Pancreas (tissue), 10 donors: ENCODE measurements around the gene WBP4. TPM values are rescaled to one million over a fixed set of nuclear protein-coding genes. Genes with fewer than 3 reads are reported as not detected.
"Not testable (repeated sequence)": the region's sequence is repeated elsewhere in the genome, so short reads cannot be mapped to it uniquely, and the experiment has no call there.

Experiments used
- ATAC-seq, 4 donors: fragments of 200-7000 bp; cut with Tn5 transposase; one replicate each; pipeline versions ENCODE4 v1.8.0 to v1.9.1; 2020; ENCODE audit warnings: mild to moderate bottlenecking in 4 of 4, moderate library complexity in 4 of 4
- DNase-seq, 6 donors: peaks; one replicate each; pipeline ENCODE4 v3.0.0-alpha.2; 2020
- FAIRE-seq: peaks from 2 replicates; lab custom pipeline; 2012; peaks lifted over from hg19 to GRCh38; lab: Jason Lieb, UNC
- H3K27ac ChIP-seq, 4 donors: fragments of 200-600 bp; sonication (generic); 1 replicate in 3 of 4; 2 replicates in 1 of 4; pipeline versions ENCODE4 v1.5.0 to v1.8.0; 2020
- H3K27me3 ChIP-seq, 4 donors: fragments of 200-600 bp; one replicate each; pipeline ENCODE4 v1.8.0; 2021
- H3K36me3 ChIP-seq, 3 donors: fragments of 200-600 bp; sonication (generic) in 1 of 3; one replicate each; pipeline versions ENCODE4 v1.5.0 to v1.8.0; 2020 to 2021
- H3K4me1 ChIP-seq, 3 donors: fragments of 200-600 bp; one replicate each; pipeline ENCODE4 v1.8.0; 2021
- H3K4me3 ChIP-seq, 4 donors: fragments of 200-600 bp; sonication (generic) in 2 of 4; one replicate each; pipeline versions ENCODE4 v1.5.0 to v1.8.0; 2020 to 2021
- H3K9me3 ChIP-seq, 4 donors: fragments of 200-600 bp; one replicate each; pipeline ENCODE4 v1.8.0; 2021
- WGBS, 2 donors: extraction: QIAGEN DNeasy Blood & Tissue Kit; methylation state at CpG; one replicate each; pipeline ENCODE4 v1.1.7; 2013; 5-methylcytosine and 5-hydroxymethylcytosine counted together
- intact Hi-C, 3 donors: fragments of 100-400 bp; cut with DNase I; formaldehyde crosslinking; loops; one replicate each; pipeline versions ENCODE4 v1.11.1 to v1.14.2; 2022
- microRNA-seq, 2 donors: library from miRNA; unstranded; fragments of <30 nt; microRNA quantifications; one replicate each; pipeline versions ENCODE4 to v1.1.0, GENCODE V29; 2019 to 2020
- polyA plus RNA-seq, 2 donors: library from polyadenylated mRNA; stranded (reverse); fragments of 200-250 nt; gene quantifications; one replicate each; pipeline ENCODE4 v1.2.3, GENCODE V29; 2013
- total RNA-seq, 6 donors: library from RNA; stranded (reverse); fragmentation: NEBNext Ultra II Directional in 4 of 6; extraction: Animal tissue kit (Norgen Biotek cat#: 25700) in 4 of 6; gene quantifications; one replicate each; pipeline versions ENCODE4 v1.2.1 to v1.2.4, GENCODE V29; 2021 to 2023
- TF ChIP-seq, protein P1 (sequence below), 4 donors: fragments of 200-600 bp; sonication (generic) in 3 of 4; IDR thresholded peaks; one replicate each; pipeline versions ENCODE4 v1.5.0 to v1.8.0; 2021; ENCODE audit warnings: antibody characterized with exemption in 4 of 4
- donor health status: healthy with polysubstance abuse.
- donor health status: DM: no; HTN: no; CAD: no; lungs with moderate emphysema.
- donor health status: DM: no; HTN: no; CAD: no.
- donor health status: control.
- donor health status: control.
- donor health status: Bipolar disorder and iron deficiency.
- donor health status: DM: yes; HTN: yes; CAD: no.
- donor health status: DM: no; HTN: no; CAD: no.
- donor health status: DM: no; HTN: no; CAD: no.
- donor health status: DM: yes; HTN: yes; CAD: no.

WBP4 gene
- total and polyA plus RNA-seq, 8 donors: 2.1 to 12.2 (median 3.4) TPM

DNA sequence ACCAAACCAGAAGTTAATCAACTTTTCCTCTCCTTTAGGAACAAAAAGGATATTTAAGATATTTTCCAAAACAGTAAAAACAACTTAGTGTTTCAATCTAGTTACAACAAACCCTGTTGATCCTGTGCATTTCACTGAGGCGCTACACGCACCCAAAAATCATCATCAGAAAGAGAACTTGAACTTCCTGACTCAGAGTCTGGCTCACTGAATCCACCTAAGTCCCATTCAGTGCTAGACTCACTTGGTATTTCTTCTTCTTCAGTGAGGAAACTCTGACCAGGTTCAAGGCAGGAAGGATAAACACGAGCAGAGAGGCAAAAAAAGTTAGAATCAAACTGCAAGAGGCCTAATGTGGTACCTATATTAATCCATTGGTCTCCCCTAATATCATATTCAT lies 69.0 kb downstream of the WBP4 start:
- WGBS, 2 donors: 85 to 87% methylated on average over 3 of the region's 3 CpGs
- no peak overlapping the region for H3K27ac ChIP-seq
- no peaks in the 10 kb centered on the region for H3K36me3 ChIP-seq
- no peak for ATAC-seq
- peaks cover 8 to 20% (median 15%) of the 10 kb centered on the region in 3 donors for H3K4me1 ChIP-seq
- TF ChIP-seq, protein P1, sequence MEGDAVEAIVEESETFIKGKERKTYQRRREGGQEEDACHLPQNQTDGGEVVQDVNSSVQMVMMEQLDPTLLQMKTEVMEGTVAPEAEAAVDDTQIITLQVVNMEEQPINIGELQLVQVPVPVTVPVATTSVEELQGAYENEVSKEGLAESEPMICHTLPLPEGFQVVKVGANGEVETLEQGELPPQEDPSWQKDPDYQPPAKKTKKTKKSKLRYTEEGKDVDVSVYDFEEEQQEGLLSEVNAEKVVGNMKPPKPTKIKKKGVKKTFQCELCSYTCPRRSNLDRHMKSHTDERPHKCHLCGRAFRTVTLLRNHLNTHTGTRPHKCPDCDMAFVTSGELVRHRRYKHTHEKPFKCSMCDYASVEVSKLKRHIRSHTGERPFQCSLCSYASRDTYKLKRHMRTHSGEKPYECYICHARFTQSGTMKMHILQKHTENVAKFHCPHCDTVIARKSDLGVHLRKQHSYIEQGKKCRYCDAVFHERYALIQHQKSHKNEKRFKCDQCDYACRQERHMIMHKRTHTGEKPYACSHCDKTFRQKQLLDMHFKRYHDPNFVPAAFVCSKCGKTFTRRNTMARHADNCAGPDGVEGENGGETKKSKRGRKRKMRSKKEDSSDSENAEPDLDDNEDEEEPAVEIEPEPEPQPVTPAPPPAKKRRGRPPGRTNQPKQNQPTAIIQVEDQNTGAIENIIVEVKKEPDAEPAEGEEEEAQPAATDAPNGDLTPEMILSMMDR (IDR thresholded peaks at IDR 0.05): no peak
- H3K4me3 ChIP-seq: no peak overlapping the region
- no peak for FAIRE-seq
- no peak for DNase-seq
- intact Hi-C loops: no loop called here
- no peaks in the 10 kb centered on the region for H3K9me3 ChIP-seq
- H3K27me3 ChIP-seq: no peaks in the 10 kb centered on the region

DNA sequence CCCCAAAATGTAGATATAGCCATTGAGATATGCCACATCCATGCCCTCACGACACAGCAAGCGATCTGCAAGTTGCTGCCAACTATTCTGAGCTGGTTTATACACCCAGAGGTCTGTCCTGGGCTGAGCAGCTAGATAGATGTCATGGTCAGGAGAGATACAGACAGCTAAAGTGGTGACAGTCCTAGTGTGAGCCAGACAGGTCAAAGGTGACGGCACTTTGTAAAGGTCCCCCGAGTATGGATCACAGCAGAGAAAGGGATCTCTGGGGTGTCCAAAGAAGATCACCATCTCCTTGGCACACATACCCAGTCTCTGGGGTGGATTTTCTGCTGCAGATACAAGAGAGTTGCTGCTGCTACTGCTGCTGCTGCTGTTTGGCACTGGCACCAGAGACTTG lies 69.9 kb downstream of the WBP4 start:
- H3K36me3 ChIP-seq, H3K27me3 ChIP-seq, FAIRE-seq, H3K4me3 ChIP-seq, intact Hi-C loops, DNase-seq, H3K27ac ChIP-seq, H3K9me3 ChIP-seq, ATAC-seq: not testable (repeated sequence)
- peaks cover 8 to 20% (median 15%) of the 10 kb centered on the region in 3 donors for H3K4me1 ChIP-seq
- WGBS, 2 donors: 76 to 80% methylated on average over 4 of the region's 4 CpGs

DNA sequence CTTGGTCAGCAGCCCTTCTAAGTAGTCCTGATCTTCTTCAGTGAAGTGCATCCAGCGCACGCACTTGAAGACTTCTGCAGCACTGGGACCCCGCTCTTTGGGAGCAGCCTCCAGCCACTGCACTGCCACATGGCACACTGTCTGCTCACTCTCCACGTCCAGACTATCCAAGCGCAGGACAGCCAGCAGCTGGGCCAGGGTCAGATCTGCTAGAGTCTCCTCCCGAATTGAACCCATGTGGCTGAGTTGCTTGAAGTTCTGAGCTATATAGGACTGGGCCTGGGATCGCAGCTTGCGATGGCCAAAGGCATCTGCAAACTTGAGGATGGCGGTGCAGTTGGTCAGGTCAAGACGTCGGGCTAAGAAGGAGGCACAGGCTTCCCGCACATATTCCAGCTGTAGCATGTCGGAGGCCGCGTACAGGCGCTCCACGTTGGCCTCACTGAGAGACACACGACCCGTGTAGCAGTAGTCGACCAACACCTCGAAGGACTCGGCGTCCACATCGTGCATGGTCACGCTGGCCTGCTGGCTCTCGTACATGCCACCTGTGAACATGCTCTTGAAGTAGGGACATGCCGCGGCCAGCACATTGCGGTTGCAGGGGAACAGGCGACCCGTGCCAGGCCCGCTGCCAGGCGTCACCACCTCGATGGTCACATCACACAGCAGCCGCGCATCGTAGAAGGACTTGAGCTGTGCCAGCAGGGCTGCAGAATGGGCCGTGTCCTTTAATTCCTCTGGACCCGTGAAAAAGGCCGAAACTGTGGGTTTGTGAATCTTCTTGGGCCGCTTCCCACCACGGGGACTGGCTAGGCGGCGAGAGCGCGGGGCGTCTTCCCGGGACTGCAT lies 70.6 kb downstream of the WBP4 start:
- peaks cover 8 to 20% (median 15%) of the 10 kb centered on the region in 3 donors for H3K4me1 ChIP-seq
- peak overlapping the region; percentile 18 to 79 (median 56) for H3K27ac ChIP-seq
- H3K36me3 ChIP-seq, intact Hi-C loops, FAIRE-seq, H3K27me3 ChIP-seq, H3K9me3 ChIP-seq: not testable (repeated sequence)
- peak overlapping the region; percentile 42 to 81 (median 65) for H3K4me3 ChIP-seq
- 19 to 20% methylated on average over 48 of the region's 48 CpGs for WGBS, 2 donors
- peak in 4 of 6 donors; percentile 21 to 80 (median 33) for DNase-seq
- ATAC-seq: peak; percentile 33 to 47 (median 34)

DNA sequence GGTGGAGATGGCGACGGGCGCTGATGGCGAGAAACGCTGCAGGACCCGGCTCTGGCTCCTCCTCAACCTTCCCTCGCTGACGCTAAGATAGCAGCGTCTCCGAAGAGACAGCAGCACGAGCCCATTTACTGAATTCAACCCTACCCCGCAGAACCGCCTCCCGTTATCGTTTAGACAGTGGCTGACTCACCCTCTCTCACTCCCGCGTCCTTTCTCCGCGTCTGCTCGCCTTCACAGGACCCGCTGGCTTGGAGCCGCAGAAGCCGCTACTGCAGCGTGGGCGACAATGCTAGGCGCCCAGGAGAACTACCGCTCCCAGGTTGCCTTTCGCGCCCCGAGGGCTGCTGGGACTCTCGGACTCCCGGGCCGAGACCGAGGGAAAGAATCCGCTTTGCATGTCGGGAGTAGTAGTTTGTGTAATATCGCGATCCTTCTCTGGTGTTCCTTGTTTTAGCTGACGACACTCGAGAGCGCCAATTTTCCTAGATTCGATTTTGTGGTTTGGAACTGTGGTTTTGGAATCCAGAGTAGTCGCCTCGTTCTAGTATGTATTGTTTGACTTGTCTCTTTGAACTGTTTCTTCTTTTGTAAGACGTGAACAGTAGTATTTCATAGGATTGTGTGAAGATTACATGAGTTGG lies 71.3 kb downstream of the WBP4 start, which contains the start of gene KBTBD6:
Gene KBTBD6 (minus strand): TSS at position 291 of the 641 bp plus-strand sequence. CDS start 291 bp downstream, outside the sequence.
- DNase-seq (peak; percentile 92 to 97 (median 95)), ATAC-seq (peak; percentile 98 to 99 (median 98)), FAIRE-seq (peak; percentile 92)
- TF ChIP-seq, protein P1 (IDR thresholded peaks at IDR 0.05): no peak
- H3K4me1 ChIP-seq: peaks cover 8 to 20% (median 15%) of the 10 kb centered on the region in 3 donors
- no peaks in the 10 kb centered on the region for H3K9me3 ChIP-seq
- peak within 1 kb of the TSS; percentile 42 to 81 (median 65) for H3K4me3 ChIP-seq
- WGBS, 2 donors: 0% methylated on average over 45 of the region's 45 CpGs
- H3K27me3 ChIP-seq: no peaks in the 10 kb centered on the region
- H3K27ac ChIP-seq: peak within 1 kb of the TSS; percentile 18 to 79 (median 56)
- intact Hi-C loops: no loop called here
- no peaks in the 10 kb centered on the region for H3K36me3 ChIP-seq

Small RNAs within 50 kb of the gene (microRNA-seq; reads per million reads assigned to microRNA genes)
- 0 reads per million in 2 donors for gene MIR3168

Other genes with a start within 250 kb of the WBP4 start
- 10 to 100 TPM; 31.6 to 61.6 (median 40.6) TPM for gene ELF1, start 42.2 kb upstream of the WBP4 start, total RNA-seq
- 10 to 100 TPM in 1 of 2 donors, 1 to 10 TPM in 1; 9.4 to 18.5 TPM for gene ELF1, start 42.2 kb upstream of the WBP4 start, polyA plus RNA-seq
- gene KBTBD6, start 71.3 kb downstream of the WBP4 start, total RNA-seq: 1 to 10 TPM; 1.9 to 4.4 (median 3.8) TPM
- 1 to 10 TPM; 1.8 to 3.6 TPM for gene KBTBD6, start 71.3 kb downstream of the WBP4 start, polyA plus RNA-seq
- 1 to 10 TPM; 2.7 to 5.9 (median 4.1) TPM for gene KBTBD7, start 133.1 kb downstream of the WBP4 start, total RNA-seq
- 1 to 10 TPM; 1.9 to 3.7 TPM for gene KBTBD7, start 133.1 kb downstream of the WBP4 start, polyA plus RNA-seq
- gene MTRF1, start 202.1 kb downstream of the WBP4 start, total RNA-seq: 10 to 100 TPM in 2 of 6 donors, 1 to 10 TPM in 4; 6.5 to 15.3 (median 9.0) TPM
- 10 to 100 TPM; 13.0 to 19.8 TPM for gene MTRF1, start 202.1 kb downstream of the WBP4 start, polyA plus RNA-seq
- 10 to 100 TPM; 20.5 to 46.9 (median 24.0) TPM for gene NAA16, start 249.8 kb downstream of the WBP4 start, total RNA-seq
- gene NAA16, start 249.8 kb downstream of the WBP4 start, polyA plus RNA-seq: 10 to 100 TPM; 20.3 to 25.7 TPM